Upper lobe of left lung (tissue), 4 donors: Measurements from ENCODE around the gene DDX59.

Source experiments
- EP300 ChIP-seq, 4 donors: sonication (generic); formaldehyde crosslinking; IDR thresholded peaks; one replicate each; pipeline ENCODE4 v1.5.1; 2017; ENCODE audit warnings: antibody characterized with exemption in 4 of 4, control low read depth in 2 of 4
- POLR2A ChIP-seq, 4 donors: fragments of 450-650 bp; IDR thresholded peaks; one replicate each; pipeline ENCODE4 v1.5.1; 2016 to 2017; ENCODE audit warnings: antibody characterized with exemption in 4 of 4, mild to moderate bottlenecking in 2 of 4
- POLR2AphosphoS5 ChIP-seq, 2 donors: sonication (generic); formaldehyde crosslinking; IDR thresholded peaks; one replicate each; pipeline ENCODE4 v1.5.1; 2017; ENCODE audit warnings: antibody characterized with exemption in 2 of 2
- TF ChIP-seq, protein P1 (sequence below), 6 experiments: fragments of 450-650 bp in 4 of 6; fragments of 200-600 bp in 2 of 6; sonication (generic) in 2 of 6; IDR thresholded peaks; one replicate each; pipeline ENCODE4 v1.5.1; 2016 to 2019; ENCODE audit warnings: antibody characterized with exemption in 6 of 6

DNA sequence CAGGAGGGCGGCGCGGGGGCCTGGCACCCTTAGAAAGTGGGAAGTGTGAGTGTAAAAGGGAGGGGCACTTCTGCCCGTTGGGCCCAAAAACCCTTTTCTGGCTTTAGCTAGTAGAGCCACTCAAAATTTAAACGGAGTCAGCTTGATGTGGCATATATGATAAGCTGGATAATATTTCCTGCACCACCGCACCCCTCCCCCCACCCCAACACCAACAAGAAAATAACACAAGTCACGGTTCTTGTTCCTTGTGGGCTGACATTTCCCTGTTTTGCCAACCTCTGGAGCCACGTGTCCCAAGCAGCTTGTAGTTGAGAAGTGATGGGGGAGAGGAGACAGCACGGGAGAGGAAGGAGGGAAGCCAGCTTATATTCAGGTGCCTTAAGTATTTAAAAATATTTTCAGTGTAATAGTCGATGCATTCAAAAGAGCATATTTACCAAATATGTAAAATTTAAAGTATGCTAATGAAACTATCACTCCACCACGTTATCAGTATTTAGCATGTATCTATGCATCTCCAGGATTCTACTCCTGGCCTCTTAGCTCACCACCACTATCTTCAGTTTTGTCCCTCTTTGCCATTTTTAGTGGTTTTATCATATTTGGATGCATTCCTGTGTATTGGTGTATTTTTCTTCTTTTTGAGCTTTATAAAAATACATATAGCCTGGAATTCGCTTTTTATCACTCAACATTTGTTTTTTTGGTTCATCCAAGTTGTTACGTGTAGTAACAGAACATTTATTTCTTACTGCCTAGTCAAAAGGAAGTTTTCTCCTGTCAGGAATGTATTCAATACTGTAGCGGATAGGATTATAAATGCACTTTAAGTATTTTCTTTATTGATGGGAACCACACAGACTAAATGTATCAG is 773 bp upstream of the DDX59 start:
- TF ChIP-seq, protein P1, sequence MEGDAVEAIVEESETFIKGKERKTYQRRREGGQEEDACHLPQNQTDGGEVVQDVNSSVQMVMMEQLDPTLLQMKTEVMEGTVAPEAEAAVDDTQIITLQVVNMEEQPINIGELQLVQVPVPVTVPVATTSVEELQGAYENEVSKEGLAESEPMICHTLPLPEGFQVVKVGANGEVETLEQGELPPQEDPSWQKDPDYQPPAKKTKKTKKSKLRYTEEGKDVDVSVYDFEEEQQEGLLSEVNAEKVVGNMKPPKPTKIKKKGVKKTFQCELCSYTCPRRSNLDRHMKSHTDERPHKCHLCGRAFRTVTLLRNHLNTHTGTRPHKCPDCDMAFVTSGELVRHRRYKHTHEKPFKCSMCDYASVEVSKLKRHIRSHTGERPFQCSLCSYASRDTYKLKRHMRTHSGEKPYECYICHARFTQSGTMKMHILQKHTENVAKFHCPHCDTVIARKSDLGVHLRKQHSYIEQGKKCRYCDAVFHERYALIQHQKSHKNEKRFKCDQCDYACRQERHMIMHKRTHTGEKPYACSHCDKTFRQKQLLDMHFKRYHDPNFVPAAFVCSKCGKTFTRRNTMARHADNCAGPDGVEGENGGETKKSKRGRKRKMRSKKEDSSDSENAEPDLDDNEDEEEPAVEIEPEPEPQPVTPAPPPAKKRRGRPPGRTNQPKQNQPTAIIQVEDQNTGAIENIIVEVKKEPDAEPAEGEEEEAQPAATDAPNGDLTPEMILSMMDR (IDR thresholded peaks at IDR 0.05): no peak
- TF ChIP-seq POLR2AphosphoS5 (IDR thresholded peaks at IDR 0.05): peak; percentile 4 to 8
- no peak for TF ChIP-seq POLR2A (IDR thresholded peaks at IDR 0.05)
- no peak for TF ChIP-seq EP300 (IDR thresholded peaks at IDR 0.05)
